Caki2 (cell line): Measurements from ENCODE around the gene RPL4. TPM values are rescaled to one million over a fixed set of nuclear protein-coding genes. Genes with fewer than 3 reads are reported as not detected.

ENCODE experiments used
- DNase-seq: peaks from one replicate; pipeline ENCODE4 v3.0.0-alpha.2; 2015; ENCODE audit warnings: low read depth
- in situ Hi-C: cut with HindIII; loops from 2 replicates; pipeline ENCODE4 v1.10.0; 2016; ENCODE audit warnings: low sequenced_read_pairs, low pct_unique_long_range_greater_than_20kb, mixed read lengths
- total RNA-seq: library from RNA; depleted of rRNA; stranded (reverse); fragments of >200 nt; shearing (Covaris generic); gene quantifications from 2 replicates; pipeline ENCODE4 v1.2.3, GENCODE V29; 2014; ENCODE audit warnings: low replicate concordance

RPL4 gene
- total RNA-seq, 1 experiment from 2014 or later, result 5,951 TPM

- in situ Hi-C loops, result no loop called here
- DNase-seq, result peak; percentile 94
These were observed 6.9 kb downstream of the RPL4 start, which contains the start of gene SNAPC5 for GRCh38 chr15:66497502-66498455. SNAPC5 (minus strand) TSS chr15:66497762; CDS start chr15:66497731, 31 bp downstream.

DNA sequence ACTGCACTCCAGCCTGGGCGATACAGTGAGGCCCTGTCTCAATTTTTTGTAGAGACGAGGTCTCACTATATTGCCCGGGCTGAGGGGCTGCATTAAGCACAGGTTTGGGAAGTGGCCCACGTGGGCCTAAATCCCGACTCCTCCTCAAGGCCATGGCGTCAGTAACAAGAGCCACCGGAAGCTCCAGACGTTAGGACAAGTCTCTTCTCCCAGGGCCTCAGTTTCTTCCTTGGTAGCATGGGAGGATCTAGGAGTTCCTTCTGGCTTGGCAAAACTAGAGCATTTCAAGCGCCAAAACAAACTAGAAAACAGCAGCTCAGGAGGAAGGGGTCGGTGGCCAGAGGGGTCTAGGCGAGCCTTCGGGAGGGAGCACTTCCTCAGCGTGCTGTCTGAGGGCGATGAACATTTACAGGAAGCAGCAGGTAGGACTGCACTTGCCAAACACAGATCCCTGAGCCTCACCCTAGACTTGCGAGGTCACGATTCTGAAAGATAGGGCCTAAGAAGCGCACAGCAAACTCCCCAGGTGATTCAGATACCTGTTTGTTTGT is 7.6 kb downstream of the RPL4 start:
- in situ Hi-C loops, result no loop called here
- no peak for DNase-seq

- in situ Hi-C loops, result no loop called here
- no peak for DNase-seq
These were observed 10.4 kb downstream of the RPL4 start for GRCh38 chr15:66494262-66494661.

DNA sequence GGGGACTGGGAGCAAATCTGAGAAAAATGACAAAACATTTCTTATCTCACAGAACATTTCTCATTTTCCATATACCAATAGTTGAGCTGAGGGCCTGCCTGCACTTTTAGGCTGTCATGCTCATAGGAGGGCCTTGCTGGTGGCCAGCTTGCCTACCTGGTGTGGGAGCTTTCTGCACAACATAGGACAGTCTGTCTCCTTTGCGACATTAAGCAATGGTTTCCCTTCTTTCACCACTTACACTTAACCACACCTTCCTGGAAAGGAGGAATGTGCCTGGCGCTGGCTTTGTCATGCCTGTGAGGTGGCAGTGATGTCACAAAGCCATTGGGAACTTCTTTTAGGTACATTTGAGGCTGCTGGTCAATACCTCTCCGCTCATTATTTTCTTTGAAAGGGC is 12.8 kb downstream of the RPL4 start:
- in situ Hi-C loops, result no loop called here
- DNase-seq, result no peak

- in situ Hi-C loops, result no loop called here
- DNase-seq, result no peak
These were observed 15.4 kb downstream of the RPL4 start for GRCh38 chr15:66489179-66489791.

GRCh38 chr15:66488525-66488924 is 16.1 kb downstream of the RPL4 start:
- in situ Hi-C loops, result no loop called here
- no peak for DNase-seq

DNA sequence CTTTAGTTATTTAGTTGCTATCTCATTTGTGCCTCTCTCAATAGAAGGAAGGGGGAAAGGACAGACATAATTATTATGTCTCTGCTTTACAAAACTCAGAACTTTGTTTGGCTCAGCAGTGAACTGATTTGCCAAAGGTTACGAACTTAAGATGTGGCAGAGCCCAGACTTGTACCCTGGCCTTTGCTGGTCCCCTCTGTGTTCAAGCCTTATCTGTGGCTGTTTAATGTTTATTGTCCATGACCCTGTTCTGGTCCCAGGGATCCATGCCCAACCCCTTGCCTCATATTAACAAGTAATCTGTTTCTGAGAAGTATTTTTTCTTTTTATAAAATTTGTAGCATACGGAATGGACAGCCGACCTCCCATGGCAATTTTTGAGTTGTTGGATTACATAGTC is 17.8 kb downstream of the RPL4 start:
- DNase-seq, result no peak
- in situ Hi-C loops, result no loop called here

- in situ Hi-C loops, result no loop called here
- no peak for DNase-seq
These were observed 20.0 kb downstream of the RPL4 start for GRCh38 chr15:66484539-66485112.

DNA sequence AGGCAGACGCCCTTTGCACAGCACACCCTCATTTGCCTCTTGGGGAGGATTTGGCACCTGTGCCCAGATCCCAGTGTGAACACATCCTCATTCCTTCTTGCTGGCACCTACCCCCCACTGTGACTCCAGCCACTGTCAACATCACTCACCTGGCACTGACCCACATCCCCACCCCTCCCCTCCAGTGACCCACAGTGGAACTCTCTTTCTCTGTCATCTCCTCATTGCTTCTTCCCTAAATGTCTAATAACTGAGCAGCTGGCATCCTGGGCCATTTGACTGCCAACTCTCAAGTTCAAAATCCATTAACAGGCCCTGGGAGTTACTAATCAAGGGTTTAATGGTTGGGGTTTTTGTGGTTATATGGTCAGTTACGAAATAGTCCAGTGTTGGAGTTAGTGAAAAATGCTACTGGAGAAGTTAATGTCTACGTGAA is 21.5 kb downstream of the RPL4 start:
- DNase-seq, result peak; percentile 51
- in situ Hi-C loops, result no loop called here

DNA sequence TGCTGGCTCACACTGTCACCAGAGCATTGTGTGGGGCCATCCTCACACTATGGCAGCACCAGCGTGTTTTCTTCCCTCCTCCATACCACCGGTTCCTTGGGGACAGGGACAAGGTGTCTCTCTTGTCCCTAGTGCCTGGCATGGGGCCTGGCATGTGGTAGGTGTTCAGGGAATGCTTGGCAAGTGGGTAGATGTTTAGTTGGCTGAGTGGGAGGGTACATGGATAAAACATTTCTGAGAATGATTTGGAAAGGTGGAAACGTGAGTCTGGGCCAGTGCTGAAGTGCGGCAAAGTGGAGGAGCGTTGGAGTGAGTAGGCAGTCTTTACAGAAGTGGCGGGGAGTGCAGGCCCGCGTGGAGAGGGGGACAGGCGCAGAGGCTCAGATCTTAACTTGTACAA is 22.1 kb downstream of the RPL4 start:
- DNase-seq, result no peak
- in situ Hi-C loops, result no loop called here

DNA sequence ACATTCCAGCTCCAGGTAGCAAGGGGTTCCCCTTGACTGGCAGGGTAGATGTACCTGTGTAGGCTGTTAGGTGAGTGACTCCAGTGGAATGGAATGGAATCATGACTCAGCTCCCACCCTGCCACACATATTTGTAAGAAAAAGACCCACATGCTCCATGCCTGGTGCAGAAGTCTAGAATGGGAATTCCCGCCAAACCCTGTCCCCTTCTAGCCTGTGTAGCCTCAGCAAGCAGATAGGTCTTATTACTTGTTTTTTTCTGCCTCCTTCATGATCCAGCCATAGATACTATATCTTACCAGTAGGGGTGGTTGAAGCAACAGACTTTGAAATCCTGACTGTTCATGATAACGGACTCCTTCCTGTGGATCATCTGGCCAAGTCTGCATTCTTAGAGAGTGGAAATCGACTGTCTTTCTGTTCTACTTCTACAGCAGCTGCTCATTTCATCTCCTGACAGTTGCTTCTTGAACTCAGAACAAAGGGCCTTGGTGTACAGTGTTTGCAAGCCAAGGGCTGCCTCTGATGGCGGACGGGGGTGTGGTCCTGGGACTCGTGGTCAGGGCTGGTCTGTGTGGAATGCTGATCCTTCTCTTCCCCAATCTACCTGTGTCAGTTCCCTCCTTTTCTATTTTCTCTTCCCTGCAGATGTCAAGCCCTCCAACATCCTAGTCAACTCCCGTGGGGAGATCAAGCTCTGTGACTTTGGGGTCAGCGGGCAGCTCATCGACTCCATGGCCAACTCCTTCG is 23.4 kb downstream of the RPL4 start:
- in situ Hi-C loops, result no loop called here
- no peak for DNase-seq

DNA sequence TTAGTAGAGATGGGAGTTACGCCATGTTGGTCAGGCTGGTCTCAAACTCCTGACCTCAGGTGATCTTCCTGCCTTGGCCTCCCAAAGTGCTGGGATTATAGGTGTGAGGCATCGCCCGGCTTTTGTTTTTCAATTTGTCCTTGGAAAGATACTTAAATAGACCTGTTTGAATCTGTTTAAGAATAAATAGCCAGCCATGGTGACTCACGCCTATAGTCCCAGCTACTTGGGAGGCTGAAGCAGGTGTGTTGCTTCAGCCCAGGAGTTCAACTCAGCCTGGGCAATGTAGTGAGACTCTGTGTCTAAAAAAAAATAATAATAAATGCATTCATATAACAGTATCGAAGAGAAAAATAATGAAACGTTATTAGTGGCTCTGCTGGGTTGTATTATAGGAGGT is 24.4 kb downstream of the RPL4 start:
- no peak for DNase-seq
- in situ Hi-C loops, result no loop called here

- in situ Hi-C loops, result no loop called here
- DNase-seq, result no peak
These were observed 27.6 kb downstream of the RPL4 start for GRCh38 chr15:66477011-66477410.

- in situ Hi-C loops, result no loop called here
These were observed 28.1 kb downstream of the RPL4 start for GRCh38 chr15:66476535-66476934.

DNA sequence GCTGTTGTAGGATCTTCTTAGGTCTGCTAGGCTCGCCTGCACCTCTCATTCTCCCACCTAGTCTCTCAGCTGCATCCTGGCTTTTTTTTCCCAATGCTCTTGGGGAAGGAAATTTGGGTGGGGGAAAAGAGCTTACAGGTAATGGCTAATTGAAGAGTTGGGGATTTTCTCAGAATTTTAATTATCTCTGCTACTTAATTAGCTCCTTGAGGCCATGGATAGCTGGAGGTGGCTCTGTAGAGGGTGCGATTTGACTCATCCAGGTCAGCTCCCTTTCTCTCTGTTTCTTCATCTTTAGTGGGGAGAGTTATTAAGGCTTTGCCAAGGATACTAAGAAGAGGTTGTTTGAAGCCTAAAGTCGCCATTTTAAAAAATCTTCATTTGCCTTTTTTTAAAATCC is 29.7 kb downstream of the RPL4 start:
- in situ Hi-C loops, result no loop called here
- DNase-seq, result no peak

More at GRCh38 chr15:66476535-66476934, 28.1 kb downstream of the RPL4 start:
- no peak for DNase-seq

DNA sequence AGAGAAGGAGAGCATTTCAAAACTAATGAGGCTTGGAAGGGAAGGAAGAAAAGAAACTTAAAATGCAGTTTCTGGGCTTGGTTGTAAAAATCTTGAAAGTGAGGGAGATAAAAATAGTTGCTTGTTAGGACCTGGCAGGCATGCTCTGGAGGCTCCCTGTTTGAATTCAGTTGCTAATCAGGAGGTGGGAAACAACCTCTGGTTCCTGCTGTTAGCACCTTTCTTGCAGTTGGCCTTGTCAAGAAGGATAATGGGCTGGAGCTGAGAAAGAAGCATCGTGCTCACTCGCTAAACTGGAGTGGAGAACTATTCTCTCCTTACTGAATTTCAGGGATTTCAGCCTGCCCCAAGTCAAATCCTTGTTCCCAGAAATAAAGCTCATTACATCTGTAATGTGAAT is 30.5 kb downstream of the RPL4 start:
- in situ Hi-C loops, result no loop called here
- no peak for DNase-seq

- in situ Hi-C loops, result no loop called here
These were observed 32.3 kb downstream of the RPL4 start for GRCh38 chr15:66472176-66472999.

More at GRCh38 chr15:66472176-66472999, 32.3 kb downstream of the RPL4 start:
- peak; percentile 67 for DNase-seq
